GM18508 (cell line): ENCODE measurements around the gene CLMP.

Experiments
- ATAC-seq: cut with Tn5 transposase; IDR thresholded peaks from one replicate; pipeline ENCODE4 v1.9.1; 2021; ENCODE audit warnings: moderate number of reproducible peaks; ENCODE audit not compliant: insufficient read depth, unreplicated experiment

CLMP gene

GRCh38 chr11:123194337-123195187 lies 486 bp downstream of the CLMP start:
- no peak for ATAC-seq

- no peak for ATAC-seq
Measured at GRCh38 chr11:123193742-123194141, 1.3 kb downstream of the CLMP start.

GRCh38 chr11:123191939-123192338 lies 3.1 kb downstream of the CLMP start:
- no peak for ATAC-seq

- ATAC-seq: no peak
Measured at GRCh38 chr11:123190518-123190917, 4.5 kb downstream of the CLMP start.

GRCh38 chr11:123188508-123189165 lies 6.4 kb downstream of the CLMP start:
- ATAC-seq: no peak

- ATAC-seq: no peak
Measured at GRCh38 chr11:123187665-123188507, 7.2 kb downstream of the CLMP start.

- no peak for ATAC-seq
Measured at GRCh38 chr11:123187248-123187647, 7.8 kb downstream of the CLMP start.

- ATAC-seq: no peak
Measured at GRCh38 chr11:123186286-123186685, 8.8 kb downstream of the CLMP start.

- ATAC-seq: no peak
Measured at GRCh38 chr11:123185326-123185725, 9.7 kb downstream of the CLMP start.

- no peak for ATAC-seq
Measured at GRCh38 chr11:123184531-123184930, 10.5 kb downstream of the CLMP start.

- ATAC-seq: no peak
Measured at GRCh38 chr11:123183391-123184099, 11.5 kb downstream of the CLMP start.

GRCh38 chr11:123181767-123182500 lies 13.1 kb downstream of the CLMP start:
- no peak for ATAC-seq

GRCh38 chr11:123181075-123181474 lies 14.0 kb downstream of the CLMP start:
- no peak for ATAC-seq

- ATAC-seq: no peak
Measured at GRCh38 chr11:123180574-123180973, 14.5 kb downstream of the CLMP start.

GRCh38 chr11:123180166-123180565 lies 14.9 kb downstream of the CLMP start:
- ATAC-seq: no peak

GRCh38 chr11:123179586-123179985 lies 15.5 kb downstream of the CLMP start:
- ATAC-seq: no peak

GRCh38 chr11:123178186-123178585 lies 16.9 kb downstream of the CLMP start:
- no peak for ATAC-seq

GRCh38 chr11:123176785-123177184 lies 18.3 kb downstream of the CLMP start:
- no peak for ATAC-seq
